Activated gamma-delta T cell (primary cell): ENCODE data around the gene ZNF365.

Experiments
- DNase-seq: peaks from one replicate; lab custom pipeline; 2025; lab: John Stamatoyannopoulos, UW

The ZNF365 gene

DNA sequence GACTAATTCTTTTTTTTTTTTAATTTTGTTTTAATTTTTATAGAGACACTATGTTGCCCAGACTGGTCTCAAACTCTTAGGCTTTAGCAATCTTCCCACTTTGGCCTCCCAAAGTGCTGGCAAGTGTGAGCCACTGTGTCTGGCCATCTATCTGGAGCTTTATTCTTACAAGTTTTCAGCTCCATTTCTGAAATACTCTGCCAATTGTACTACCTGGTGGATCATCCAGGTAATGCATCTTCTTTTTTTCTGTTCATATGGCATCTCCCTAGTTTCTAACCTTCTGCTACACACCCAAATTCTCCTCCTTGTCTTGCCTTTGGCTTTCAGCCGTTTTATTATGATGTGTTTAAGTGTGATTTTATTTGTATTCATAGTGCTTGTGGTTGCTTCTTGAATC is 40.2 kb downstream of the ZNF365 start:
- DNase-seq = no peak

DNA sequence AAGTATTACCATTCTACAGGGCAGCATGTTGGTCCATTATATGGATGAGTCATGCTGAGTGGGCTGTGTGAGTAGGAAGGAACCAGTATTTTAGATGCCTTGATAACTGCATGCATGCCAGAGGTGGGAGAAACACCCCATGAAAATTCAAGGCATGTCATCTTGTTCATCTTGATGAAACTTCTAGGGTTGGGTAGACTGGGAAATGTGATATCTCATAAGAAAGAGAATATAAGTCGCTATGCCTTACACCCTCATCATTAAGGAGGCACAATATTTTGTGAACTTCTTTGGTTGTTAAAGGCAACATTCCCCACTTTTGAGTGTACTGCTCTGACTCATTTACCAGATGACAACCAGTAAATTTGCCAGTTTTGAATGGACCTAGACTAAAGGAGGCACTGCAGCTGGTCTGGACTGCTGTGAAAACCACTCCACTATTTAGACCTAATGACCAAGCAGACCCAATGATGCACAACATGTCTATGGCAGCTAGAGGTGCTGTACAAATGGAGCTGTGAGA is 48.0 kb downstream of the ZNF365 start:
- DNase-seq = no peak

DNA sequence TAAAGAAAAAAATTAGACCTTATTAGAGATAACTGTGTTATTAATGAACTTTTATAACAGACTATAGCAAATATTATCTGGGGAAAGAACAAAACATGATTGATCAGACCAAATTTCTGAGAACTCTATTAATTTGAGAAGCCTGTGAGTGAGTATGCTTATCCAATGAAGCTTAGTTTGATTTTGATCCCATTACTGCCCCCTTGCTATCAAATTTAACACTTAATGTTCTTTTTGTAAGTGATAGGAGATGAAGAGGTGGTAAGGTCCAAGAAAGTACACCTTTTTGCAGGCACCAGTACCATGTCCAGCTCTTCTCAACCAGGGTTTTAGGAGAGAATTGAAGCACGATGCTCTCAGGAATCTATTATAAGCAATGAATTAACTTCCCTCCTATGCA is 49.9 kb downstream of the ZNF365 start:
- DNase-seq = no peak

DNA sequence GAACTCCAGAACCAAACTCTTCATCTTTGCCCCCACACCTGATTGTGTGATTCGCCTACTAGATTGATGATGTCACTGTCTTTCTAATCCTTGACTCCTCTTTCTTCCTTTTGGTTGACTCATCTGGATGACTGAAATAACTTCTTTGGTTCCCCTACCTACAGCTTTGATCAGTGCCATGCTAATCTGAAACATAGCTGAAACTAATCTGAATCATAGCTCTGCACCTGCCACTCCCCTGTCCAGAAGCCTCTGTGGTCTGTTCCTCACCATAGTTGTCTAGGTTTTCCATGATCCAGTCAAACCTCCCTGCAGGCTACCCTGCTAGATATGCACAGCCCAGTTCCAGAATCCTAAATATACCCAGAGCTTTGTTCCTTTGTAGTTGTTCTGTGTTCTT is 51.9 kb downstream of the ZNF365 start:
- DNase-seq = no peak

DNA sequence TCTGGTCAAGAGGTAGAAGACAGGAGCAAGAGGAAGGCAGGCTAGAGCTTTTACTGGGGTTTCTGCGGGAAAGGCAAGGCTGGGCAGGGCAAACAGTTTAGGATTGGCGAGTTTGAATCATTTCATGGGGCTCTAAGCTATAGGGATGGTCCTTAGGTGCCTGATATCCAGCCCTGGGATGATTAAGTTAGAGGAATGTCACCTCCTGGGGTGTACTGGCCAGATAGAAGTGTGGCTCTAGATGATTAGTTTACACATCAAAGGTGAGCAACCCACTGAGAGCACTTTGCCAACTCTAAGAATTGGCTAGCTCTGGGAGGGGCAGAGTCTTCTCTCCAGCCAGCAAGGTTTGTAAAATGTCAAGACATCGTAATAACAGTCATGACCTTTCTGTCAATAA is 52.4 kb downstream of the ZNF365 start:
- DNase-seq = no peak

DNA sequence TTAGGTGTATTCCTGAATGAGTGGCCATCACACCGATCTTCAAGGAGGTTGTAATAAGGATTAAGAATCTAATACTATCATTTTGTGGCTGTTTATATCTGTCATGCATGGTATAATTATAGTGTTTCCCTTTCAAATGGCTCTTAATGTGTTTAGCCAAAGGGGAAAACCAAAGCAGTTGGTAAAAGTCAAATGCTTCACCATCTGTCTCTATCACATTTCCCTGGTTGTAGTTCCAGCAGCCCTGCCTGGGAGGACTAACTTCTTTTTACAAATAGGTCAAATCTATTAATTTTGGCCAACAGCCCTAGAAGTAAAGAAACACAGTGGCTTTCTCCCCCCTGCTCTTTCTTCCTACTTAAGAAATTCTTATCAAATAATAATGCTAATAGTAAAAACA is 56.7 kb downstream of the ZNF365 start:
- DNase-seq = no peak

DNA sequence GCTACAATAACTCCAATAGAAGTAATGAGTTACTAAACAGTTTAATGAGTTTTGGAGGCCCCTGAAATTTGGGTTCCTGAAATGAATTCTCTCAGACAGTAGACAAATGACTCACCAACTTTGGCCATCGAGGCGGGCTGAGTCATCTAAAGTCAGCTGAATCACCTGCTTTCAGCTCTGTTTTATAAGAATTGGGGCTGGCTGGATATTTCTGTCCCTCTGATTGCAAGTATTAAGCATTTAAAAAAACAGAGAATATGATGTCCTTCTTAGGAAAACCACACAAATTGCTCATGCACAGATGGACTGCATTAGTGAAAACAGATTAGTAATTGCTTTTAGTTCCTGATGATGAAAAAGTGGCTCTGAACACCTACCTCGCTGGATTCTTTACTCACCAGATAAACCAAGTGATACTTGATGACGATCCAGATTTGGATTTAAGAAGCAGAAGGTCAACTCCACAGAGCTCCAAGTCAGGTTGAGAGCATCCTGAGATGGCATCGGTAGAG is 59.1 kb downstream of the ZNF365 start:
- no peak for DNase-seq

DNA sequence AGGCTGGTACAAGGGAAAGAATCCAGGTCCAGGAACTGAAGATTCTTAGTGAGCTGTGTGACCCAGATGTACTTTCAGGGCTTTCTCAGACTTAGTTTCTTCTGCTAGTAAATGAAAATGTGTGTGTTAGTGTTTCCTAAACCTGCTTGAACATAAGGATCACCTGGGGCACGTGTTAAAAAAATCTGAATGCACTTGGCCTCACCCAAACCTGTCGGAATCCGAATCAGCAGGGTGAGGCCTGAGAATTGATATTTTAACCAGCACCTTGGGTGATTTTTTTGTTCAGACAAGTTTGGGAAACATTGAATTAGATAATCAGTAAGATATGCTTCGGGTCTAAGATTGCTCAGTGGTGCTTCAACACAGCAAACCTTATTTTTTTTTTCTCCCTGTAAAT is 59.7 kb downstream of the ZNF365 start:
- no peak for DNase-seq

DNA sequence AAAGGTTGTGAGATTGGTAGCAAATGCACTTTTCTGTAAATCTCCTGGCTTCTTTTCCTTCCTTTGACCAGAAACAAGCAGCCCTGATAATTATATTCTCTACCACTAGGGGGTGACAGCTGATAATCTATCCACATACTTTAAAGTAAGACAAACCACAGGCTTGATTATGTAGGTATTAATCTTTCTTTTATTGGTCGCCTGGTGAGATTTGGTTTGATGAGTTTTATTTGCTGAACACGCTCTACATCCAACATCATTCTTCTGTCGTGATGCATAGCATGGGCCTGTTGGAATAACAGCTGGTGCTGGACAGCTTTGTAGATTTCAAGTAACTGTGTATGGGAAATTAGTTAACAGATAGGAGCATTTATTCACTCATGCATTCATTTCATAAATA is 63.5 kb downstream of the ZNF365 start:
- no peak for DNase-seq

DNA sequence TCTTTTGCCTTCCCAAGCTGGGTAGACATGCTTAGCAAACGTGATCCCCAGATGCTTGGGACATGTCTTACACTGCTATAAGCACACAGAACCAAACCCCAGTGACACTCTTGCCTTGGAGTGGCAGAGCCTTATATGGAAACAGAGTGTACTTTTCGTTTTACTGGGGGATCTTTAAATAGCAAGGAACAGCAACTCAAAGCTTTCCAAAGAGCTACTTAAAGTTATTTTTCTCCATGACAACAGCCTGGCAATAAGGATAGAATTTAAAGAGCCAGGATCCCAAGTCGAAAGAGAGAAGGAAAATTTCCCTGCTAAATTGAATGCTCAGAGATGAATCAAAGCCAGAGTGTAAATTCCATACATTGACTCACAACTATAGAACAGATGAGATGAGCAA is 67.8 kb downstream of the ZNF365 start:
- DNase-seq = no peak

DNA sequence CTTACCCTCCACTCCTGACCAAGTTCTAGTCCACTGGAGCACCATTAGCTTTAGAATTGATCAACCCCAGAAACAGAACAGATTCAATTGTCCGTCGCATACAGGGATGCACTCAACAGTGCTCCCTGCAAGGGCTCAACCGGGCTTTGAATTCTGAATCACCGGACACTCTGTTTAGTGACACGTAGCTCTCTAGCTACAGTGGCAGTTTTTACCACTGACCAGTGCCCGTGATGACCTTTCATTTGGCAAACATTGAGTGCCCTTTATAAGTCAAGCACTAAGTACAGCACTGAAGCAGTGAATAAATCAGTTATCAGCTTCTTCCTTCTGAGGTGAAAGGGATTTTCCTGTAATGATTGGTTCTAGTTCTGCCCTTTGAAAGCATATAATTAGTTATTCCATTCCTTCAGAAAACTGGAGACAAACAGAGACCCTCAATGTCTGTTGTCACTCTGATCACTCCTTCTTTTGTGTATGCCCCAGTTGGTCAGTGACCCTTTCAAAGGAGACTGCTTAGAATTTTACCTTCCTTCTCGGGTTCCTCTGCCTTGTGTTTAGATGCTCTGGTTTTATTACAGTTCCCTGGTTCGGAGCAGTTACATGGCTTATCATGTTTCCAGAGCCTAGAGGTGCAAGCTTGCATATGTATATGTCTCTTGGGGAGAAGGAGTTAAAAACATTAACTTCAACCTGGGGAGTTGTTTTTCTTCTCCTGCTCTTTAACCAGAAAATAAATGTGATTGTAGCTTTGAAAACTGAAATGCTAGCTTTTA is 68.9 kb downstream of the ZNF365 start:
- DNase-seq = no peak

DNA sequence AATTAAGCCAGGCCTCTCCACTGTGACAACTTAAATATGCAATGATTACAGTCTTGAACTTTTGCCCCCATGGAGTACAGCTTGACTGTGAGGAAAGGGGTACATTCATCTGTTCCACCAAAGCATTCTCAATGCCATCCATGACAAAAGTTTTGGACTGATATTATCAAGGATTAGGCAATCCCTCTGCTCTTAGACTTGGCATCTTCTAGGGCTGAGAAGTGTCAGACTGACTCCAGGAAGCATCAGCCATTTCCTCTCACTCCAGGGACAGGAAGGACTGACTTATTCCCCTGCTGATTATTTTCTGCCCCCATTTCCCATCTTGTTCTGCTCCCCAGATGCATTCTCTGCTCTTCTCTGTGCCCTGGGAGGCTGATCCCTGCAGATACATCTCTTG is 69.7 kb downstream of the ZNF365 start:
- no peak for DNase-seq

DNA sequence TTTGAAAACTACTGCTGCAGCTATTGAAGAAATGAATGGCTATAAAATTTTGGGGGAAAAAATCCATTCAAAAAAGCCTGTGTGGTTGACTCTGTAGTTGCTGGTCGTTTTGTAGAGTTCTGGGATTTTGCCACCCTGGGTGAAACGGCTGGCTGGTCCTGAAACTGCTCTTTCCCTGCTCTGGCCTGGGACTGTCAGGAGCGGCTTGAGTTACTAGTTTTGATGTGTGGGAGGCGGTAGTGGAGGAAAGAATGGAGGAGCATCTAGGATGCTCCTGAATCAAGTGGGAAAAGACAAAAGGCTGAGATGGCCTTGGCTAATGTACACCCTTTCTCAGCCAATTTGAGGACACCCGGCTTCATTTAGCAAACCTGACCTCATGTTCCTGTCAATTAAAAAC is 72.5 kb downstream of the ZNF365 start:
- DNase-seq = no peak

DNA sequence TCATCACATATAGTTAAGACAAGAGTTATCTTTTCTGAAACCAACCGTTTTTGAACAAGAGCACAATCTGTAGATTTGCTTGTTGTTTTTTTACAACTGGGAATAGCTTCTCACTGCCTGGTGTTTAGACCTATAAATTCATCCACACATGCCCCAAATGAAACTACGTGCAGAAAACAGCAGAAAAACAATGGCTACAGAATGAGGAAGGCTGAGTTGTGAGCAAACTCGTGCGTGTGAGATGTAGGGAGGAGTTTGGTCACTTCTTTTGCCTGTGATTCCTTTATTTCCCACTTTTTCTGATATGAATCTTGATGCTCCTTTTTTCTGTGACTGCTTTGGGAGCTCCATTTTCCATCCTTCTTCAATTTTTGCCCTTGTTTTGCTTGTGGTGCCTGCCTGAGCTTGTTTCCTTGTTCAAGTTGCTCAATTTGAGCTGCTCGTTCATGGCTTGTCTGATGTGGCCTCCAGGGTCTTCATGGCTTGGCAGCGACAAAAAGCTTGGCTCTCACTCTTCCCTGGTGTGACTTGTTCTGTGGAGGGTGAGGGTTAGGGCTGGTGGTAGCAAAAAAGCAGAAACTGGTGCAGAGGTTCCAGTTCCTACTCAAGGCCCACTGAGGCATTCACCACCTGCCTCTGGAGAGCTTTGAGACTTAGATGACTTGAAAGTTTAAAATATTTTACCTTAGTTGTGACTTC is 76.9 kb downstream of the ZNF365 start:
- no peak for DNase-seq

DNA sequence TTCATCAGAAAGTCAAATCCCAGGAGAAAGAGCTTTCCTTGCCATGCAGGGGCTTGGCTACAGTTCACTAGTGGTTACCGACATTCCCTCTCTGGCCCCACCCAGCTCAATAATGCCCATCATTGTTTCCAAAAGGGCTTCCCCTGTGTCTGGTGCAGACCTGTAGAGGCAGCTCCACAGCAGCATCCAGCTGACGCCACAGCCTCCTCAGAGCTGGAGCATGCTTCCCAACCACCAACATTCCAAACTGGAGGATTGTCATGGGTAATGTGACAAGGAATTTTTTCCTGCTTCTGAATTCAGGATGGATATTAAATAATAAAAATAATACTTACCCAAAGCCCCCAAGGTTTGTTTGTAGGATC is 77.4 kb downstream of the ZNF365 start:
- no peak for DNase-seq
